Fibroblast of gingiva (primary cell): ENCODE measurements around the gene RBMS3.
A peak's percentile ranks its signal among the peaks of the same experiment; 100 is the strongest.

ENCODE experiments used
- DNase-seq: peaks from one replicate; pipeline ENCODE4 v3.0.0-alpha.2; 2011; ENCODE audit warnings: low read depth

The RBMS3 gene

DNA sequence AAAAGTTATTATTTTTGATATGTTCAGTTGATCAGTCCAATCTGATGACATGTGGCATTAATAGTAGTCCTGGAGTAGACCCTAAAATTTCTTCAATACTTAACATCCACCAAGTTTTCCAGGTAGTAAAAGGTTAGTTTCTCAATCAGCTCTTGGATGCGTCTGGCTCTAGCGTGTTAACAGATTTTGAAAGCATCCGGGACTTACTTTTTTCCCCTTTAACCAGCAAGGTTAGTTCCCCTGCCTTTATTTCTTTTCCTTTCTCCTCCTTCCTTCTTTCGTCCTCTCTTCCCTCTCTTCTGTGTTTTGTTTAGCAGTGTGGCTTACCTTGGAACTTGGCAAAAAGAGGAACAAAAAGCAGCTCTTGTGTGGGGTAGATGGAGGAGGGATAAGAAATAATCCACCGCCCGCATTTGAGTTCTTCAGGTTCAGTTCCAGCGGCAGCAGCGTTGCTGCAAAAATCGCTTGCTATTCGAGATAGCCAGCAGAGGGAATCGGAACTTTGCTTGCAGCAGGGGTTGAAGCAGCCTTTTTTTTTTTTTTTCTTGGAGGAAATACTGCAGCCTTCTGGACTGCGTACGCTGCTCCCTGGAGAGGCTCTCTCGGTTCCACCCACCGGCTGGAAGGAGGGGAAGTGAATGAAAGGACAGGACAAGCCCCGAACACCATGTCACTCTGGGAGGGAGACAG lies at the start of gene RBMS3:
RBMS3 (plus strand) TSS at position 668 of the 690 bp plus-strand sequence.
- peak; percentile 97 for DNase-seq

- DNase-seq, result peak; percentile 80
These were observed 47.7 kb upstream of the RBMS3 start for GRCh38 chr3:29233126-29233525.

DNA sequence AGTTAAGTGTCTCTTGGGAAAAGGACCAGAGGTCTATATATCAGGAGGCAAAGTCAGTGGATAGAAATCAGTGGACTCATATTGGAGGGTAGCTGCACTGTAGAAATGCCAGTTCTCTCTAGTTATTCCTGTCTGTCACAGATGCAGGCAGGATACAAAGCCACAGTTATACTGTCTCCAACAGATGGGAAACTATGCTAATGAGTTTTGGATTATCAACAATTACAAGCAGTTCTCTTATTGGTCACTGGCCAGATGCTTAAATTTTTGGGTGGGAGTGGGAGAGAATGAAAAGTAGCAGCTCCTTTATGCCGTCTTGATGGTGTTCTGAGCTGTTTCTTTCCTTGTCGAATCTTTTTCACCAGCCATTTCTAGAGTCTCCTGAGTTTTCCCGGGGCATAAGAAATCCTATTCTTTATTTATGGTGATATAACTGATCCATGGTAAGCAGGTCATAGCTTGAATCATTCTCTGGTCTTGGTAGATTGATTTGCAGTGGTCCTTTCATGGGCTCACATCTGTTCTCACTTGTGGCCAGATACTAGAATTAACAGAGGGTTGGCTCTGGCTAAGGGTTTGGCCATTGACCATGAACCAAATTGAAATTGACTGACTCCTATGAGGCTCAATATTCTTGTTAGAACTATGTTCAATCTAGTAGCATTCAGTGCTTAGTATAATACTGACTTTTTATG lies 44.6 kb upstream of the RBMS3 start:
- no peak for DNase-seq

DNA sequence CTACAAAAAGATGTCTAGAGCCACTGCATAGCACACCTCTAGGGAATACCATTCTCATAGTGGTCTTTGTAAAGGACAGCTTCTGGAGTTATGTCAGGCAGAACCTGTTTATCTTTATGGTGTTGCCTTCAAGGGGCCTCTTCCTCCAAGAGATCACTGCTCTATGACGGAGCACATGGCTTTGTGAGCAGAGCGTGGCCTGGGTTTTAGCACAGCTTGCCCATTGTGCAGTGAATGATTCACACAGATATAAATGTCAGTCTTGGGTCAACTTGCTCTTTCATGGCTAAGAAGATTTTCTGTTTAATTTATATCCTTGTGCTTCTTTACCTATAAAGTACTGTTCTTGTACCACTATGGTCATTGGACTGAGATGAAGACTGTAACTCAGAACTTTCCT lies 41.5 kb upstream of the RBMS3 start:
- DNase-seq, result no peak

DNA sequence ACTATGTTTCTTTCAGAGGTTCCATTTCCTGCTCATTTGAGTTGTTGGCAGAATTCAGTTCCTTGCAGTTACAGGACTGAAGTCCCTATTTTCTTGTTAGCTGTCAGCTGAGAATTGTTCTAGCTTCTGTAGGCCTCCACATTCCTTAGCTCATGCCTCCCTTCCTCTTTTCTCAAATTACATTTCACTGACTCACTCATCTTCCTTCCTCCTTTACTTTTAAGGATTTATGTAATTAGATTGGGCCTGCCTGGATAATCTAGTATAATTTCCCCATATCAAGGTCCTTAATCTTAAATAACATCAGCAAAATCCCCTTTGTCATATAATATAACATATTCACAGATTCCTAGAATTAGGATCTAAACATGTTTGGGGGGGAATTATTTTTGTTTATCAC lies 40.6 kb upstream of the RBMS3 start:
- DNase-seq, result peak; percentile 15

DNA sequence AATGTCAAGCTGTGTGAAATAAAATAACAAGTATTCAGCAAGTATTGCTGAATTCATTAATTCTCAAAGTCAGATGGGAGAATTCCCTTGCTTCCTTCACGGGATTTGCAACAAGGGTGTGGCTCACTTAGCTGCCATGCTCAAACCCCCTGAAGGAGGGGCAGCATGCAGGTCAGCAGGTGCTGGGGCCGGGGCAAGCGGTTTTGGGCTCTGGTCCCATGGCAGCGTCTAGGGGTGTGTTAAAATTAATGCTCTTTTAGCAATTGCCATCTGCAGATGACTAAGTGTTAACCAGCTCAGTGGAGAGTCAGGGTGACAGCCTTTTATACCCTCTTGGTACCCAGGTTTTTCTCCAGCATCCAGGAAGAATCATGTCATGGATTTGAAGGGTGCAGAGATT lies 40.0 kb upstream of the RBMS3 start:
- no peak for DNase-seq

DNA sequence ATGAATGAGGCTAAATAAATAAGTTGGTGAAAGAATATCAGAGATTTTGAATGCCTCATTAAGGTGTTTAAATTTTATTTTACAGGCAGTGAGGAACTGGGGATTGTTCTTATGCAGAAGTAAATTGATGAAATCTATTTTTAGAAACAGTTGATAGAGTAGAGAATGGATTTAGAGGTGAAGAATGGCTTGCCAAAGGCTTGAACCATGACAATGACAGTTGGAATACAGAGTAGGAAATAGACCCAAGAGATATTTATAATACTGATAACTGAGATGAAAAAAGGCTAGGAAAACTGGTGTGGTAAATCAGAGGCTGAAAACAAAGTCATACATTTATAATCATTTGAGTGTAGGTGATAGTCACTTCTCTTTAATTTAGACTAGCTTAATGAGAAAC lies 39.0 kb upstream of the RBMS3 start:
- no peak for DNase-seq

DNA sequence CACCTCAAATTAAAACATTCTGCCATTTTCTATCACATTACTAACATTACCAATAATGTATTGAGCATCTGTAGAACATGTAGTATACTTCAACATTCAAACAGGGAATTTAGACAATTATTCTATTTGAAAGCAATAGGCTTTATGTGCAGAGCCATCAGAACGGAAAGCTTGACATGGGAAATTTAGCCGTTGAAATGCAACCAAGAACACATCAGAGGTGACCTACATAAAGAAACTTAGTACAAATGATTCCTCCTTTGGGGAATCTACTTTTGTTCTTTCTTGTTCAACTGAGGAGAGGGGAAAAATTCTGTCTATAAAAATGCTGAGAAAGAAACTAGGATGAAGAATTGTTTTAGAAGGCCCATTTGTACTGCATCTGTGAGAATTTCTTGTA lies 38.6 kb upstream of the RBMS3 start:
- no peak for DNase-seq

- DNase-seq, result peak; percentile 23
These were observed 35.4 kb upstream of the RBMS3 start for GRCh38 chr3:29245441-29245840.

- DNase-seq, result no peak
These were observed 33.7 kb upstream of the RBMS3 start for GRCh38 chr3:29247088-29247745.

DNA sequence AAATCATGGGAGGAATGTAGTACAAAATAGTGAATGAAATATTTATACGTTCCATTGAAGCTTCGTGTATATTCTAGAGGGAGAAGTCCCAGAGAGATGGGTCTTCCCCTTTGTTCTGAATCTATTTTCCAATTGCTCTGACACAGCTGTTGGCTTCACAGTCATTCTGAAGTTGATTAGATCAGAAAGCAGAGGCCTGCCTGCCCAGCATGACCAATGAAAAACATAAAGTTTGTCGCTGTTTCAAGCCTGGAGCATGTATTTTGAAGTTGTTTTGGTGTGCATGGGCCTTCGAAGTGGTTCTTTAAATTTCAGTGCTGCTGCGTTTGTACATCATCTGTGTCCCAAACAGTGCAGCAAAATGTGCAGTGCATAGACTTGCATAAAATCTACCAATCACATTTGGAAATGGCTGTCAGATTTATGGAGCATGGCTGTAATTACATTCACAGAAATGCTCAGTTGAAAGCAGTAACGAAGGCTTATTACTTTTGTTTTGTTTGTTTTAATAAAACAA lies 31.0 kb upstream of the RBMS3 start:
- no peak for DNase-seq

- DNase-seq, result no peak
These were observed 24.8 kb upstream of the RBMS3 start for GRCh38 chr3:29255854-29256696.

DNA sequence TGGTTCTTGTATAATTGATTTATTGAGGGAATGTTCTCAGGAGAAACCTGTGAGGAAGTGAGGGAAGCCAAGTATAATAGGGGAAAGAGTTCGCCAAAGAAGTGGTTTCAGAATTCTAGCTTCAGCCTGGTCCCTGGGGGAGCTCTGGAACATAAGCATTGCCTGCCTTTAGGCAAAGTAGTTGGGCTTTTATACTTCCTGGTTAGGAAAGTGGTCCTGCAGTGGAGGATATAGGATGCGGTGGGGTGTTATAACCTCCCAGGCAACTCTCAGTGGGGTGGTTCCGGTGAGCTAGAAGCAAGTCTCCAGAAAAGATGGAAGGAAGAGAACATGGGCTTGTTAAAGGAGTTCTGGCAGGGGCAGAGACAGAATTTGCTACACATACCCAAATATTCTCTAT lies 22.7 kb upstream of the RBMS3 start:
- DNase-seq, result no peak

GRCh38 chr3:29261119-29261518 lies 19.8 kb upstream of the RBMS3 start:
- DNase-seq, result no peak

GRCh38 chr3:29263476-29263875 lies 17.4 kb upstream of the RBMS3 start:
- DNase-seq, result no peak

DNA sequence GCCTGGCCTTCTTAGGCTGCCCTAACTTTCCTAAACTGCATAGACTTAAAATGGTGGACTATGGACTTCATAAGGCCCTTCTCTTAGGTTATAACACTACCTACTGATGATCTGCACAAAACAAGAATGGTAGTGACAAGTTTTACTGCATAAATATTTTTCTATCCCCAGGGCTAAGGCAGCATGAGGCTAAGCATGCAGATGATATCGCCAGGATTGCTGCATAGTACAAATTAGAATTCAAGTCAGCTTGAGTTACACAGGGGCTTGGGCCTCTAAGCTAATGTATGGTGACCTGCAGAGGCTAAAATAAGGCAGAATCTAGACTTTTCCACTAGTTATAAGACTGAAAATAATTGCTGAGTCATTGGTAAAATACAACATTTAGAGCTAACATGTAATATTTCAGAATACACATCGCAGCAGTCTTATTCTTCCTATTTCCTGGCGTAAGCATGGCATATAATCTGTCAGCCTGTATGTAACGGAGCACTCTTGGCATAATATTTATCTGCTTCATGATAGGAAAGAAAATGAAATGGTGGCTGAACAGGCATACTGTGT lies 15.3 kb upstream of the RBMS3 start:
- DNase-seq, result no peak

- no peak for DNase-seq
These were observed 13.6 kb upstream of the RBMS3 start for GRCh38 chr3:29267226-29267625.

- DNase-seq, result no peak
These were observed 12.2 kb upstream of the RBMS3 start for GRCh38 chr3:29268651-29269050.

GRCh38 chr3:29270752-29271151 lies 10.1 kb upstream of the RBMS3 start:
- DNase-seq, result no peak

DNA sequence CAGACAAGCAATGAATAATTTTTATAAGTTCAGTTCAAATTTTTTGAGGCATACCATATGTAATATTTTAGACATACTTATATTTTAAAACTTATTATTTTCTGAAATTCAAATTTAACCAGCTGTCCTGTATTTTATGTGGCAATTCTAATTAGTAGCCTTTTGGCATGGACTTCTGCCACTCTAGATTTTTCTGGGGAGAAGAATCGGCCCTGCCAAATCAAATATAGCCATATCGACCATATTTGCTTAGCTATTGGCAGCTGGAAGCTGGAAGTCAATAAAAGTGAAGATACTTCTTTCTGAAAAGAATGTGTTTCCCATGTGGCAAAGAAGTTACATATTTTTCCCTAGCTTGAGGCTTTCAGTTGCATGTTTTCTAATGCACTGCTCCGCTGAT lies 9.4 kb upstream of the RBMS3 start:
- DNase-seq, result no peak

DNA sequence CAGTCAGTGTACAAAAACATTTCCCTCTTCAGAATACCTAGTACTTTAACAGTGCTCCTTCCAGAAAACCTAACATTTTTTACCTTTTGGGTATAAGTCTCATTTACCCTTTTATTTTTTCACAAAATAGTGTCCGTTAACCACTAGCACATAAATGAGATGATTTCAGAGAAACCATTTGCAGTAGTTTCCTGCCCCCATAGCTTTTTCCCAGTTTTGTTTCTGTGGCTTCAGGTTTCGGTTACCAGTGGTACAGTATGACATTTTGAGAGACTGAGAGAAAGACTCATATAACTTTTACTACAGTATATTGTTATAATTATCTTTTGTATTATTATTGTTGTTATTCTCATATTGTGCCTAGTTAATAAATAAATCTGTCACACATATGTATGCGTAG lies 6.2 kb upstream of the RBMS3 start:
- no peak for DNase-seq

GRCh38 chr3:29275309-29275708 lies 5.6 kb upstream of the RBMS3 start:
- DNase-seq, result peak; percentile 72
